ENCODE results near the gene SLC16A10.
"Not testable (repeated sequence)": the region's sequence is repeated elsewhere in the genome, so short reads cannot be mapped to it uniquely, and the experiment has no call there.

Gene SLC16A10

DNA sequence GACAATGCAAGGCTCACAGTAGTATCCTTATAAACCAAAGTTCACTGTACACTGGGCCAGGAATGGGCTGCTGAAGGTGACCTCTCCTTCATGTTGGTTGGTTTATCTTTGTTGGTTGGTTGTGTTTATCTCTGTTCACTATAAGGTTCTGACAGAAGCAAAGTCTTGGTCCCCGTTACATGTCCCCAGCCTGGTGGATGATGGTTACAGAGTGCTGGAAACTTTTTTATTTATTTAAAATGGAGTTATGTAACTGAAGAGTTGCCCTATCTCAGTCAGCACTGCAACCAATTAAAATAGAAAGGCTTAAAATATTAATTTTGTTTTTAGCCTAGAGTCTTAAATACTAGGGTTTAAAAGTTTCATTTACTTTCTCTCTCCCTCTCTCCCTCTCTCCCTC is 100.6 kb downstream of the SLC16A10 start:
- Histone ChIP-seq H3K36me3 (ENCODE audit: insufficient read depth, low read length) (no peaks in the 10 kb centered on the region), H3F3A (ENCODE audit: insufficient read depth, low read length) (no peaks in the 10 kb centered on the region), H3K9me2 (ENCODE audit: low read depth, low read length) (no peaks in the 10 kb centered on the region), H3K9me3 (ENCODE audit: low read length) (no peaks in the 10 kb centered on the region), H3K27ac (ENCODE audit: low read depth, low read length, poor library complexity, severe bottlenecking) (no peak overlapping the region), H3K4me1 (ENCODE audit: insufficient read depth, low read length, severe bottlenecking) (no peaks in the 10 kb centered on the region), H3K79me2 (ENCODE audit: insufficient read depth, low read length) (no peaks in the 10 kb centered on the region), H3K27me3 (ENCODE audit: insufficient read depth, low read length) (no peaks in the 10 kb centered on the region), H3K4me2 (ENCODE audit: low read length) (no peak overlapping the region), H2AFZ (ENCODE audit: low read length) (no peak overlapping the region), H4K20me1 (ENCODE audit: insufficient read depth, low read length) (no peaks in the 10 kb centered on the region), H3K4me3 (ENCODE audit: low read depth, low read length, poor library complexity, severe bottlenecking) (no peak overlapping the region), H3K9ac (ENCODE audit: low read length) (no peak overlapping the region)
- TF ChIP-seq CTCF (IDR thresholded peaks at IDR 0.05; ENCODE audit: low read length): no peak
- no peak for TF ChIP-seq EZH2 (IDR thresholded peaks at IDR 0.05; ENCODE audit: borderline replicate concordance, low read length)

DNA sequence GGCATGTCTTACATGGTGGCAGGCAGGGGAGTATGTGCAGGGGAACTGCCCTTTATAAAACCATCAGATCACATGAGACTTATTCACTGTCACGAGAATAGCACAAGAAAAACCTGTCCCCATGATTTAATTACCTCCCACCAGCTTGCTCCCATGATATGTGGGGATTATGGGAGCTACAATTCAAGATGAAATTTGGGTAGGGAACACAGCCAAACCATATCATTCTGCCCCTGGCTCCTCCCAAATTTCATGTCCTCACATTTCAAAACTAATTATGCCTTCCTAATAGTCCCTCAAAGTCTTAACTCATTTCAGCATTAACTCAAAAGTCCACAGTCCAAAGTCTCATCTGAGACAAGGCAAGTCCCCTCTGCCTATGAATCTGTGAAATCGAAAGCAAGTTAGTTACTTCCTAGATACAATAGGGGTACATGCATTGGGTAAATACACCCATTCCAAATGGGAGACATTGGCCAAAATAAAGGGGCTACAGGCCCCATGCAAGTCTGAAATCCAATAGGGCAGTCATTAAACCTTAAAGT is 102.4 kb downstream of the SLC16A10 start:
- H3K4me3 ChIP-seq (ENCODE audit: low read depth, low read length, poor library complexity, severe bottlenecking); H3K36me3 ChIP-seq (ENCODE audit: insufficient read depth, low read length); H3K79me2 ChIP-seq (ENCODE audit: insufficient read depth, low read length); H3K4me1 ChIP-seq (ENCODE audit: insufficient read depth, low read length, severe bottlenecking); H3F3A ChIP-seq (ENCODE audit: insufficient read depth, low read length); H3K9me3 ChIP-seq (ENCODE audit: low read length); H3K9ac ChIP-seq (ENCODE audit: low read length); H2AFZ ChIP-seq (ENCODE audit: low read length); H4K20me1 ChIP-seq (ENCODE audit: insufficient read depth, low read length); H3K27me3 ChIP-seq (ENCODE audit: insufficient read depth, low read length); H3K9me2 ChIP-seq (ENCODE audit: low read depth, low read length); H3K4me2 ChIP-seq (ENCODE audit: low read length); H3K27ac ChIP-seq (ENCODE audit: low read depth, low read length, poor library complexity, severe bottlenecking): not testable (repeated sequence)

DNA sequence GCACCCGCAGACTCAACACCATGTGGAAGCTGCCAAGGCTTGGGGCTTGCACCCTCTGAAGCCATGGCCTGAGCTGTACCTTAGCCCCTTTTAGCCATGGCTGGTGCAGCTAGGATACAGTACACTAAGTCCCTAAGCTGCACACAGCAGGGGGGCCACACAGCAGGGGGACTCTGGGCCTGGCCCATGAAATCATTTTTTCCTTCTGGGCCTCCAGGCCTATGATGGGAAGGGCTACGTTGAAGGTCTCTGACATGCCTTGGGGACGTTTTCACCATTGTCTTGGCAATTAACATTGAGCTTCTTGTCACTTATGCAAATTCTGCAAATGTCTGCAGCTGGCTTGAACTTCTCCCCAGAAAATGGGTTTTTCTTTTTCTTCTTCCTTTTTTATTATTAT is 103.3 kb downstream of the SLC16A10 start:
- Histone ChIP-seq H3K9me2 (ENCODE audit: low read depth, low read length) (no peaks in the 10 kb centered on the region), H3K9ac (ENCODE audit: low read length) (no peak overlapping the region), H3K4me1 (ENCODE audit: insufficient read depth, low read length, severe bottlenecking) (no peaks in the 10 kb centered on the region), H3K4me2 (ENCODE audit: low read length) (no peak overlapping the region), H3K27me3 (ENCODE audit: insufficient read depth, low read length) (no peaks in the 10 kb centered on the region), H3F3A (ENCODE audit: insufficient read depth, low read length) (no peaks in the 10 kb centered on the region), H3K27ac (ENCODE audit: low read depth, low read length, poor library complexity, severe bottlenecking) (no peak overlapping the region), H2AFZ (ENCODE audit: low read length) (no peak overlapping the region), H3K4me3 (ENCODE audit: low read depth, low read length, poor library complexity, severe bottlenecking) (no peak overlapping the region), H3K9me3 (ENCODE audit: low read length) (no peaks in the 10 kb centered on the region), H3K79me2 (ENCODE audit: insufficient read depth, low read length) (no peaks in the 10 kb centered on the region), H3K36me3 (ENCODE audit: insufficient read depth, low read length) (no peaks in the 10 kb centered on the region), H4K20me1 (ENCODE audit: insufficient read depth, low read length) (no peaks in the 10 kb centered on the region)
- TF ChIP-seq CTCF (IDR thresholded peaks at IDR 0.05; ENCODE audit: low read length) (no peak), EZH2 (IDR thresholded peaks at IDR 0.05; ENCODE audit: borderline replicate concordance, low read length) (no peak)

DNA sequence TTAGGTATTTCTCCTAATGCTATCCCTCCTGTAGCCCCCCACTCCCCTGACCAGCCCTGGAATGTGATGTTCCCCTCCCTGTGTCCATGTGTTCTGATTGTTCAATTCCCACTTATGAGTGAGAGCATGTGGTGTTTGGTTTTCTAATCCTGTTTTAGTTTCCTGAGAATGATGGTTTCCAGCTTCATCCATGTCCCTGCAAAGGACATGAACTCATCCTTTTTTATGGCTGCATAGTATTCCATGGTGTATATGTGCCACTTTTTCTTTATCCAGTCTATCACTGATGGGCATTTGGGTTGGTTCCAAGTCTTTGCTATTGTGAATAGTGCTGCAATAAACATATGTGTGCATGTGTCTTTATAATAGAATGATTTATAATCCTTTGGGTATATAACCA is 103.8 kb downstream of the SLC16A10 start:
- not testable (repeated sequence) for H3K27ac ChIP-seq (ENCODE audit: low read depth, low read length, poor library complexity, severe bottlenecking); H3K4me3 ChIP-seq (ENCODE audit: low read depth, low read length, poor library complexity, severe bottlenecking); H4K20me1 ChIP-seq (ENCODE audit: insufficient read depth, low read length); H3K9ac ChIP-seq (ENCODE audit: low read length); H3F3A ChIP-seq (ENCODE audit: insufficient read depth, low read length); H3K4me1 ChIP-seq (ENCODE audit: insufficient read depth, low read length, severe bottlenecking); H3K9me3 ChIP-seq (ENCODE audit: low read length); H2AFZ ChIP-seq (ENCODE audit: low read length); H3K79me2 ChIP-seq (ENCODE audit: insufficient read depth, low read length); H3K9me2 ChIP-seq (ENCODE audit: low read depth, low read length); H3K27me3 ChIP-seq (ENCODE audit: insufficient read depth, low read length); H3K36me3 ChIP-seq (ENCODE audit: insufficient read depth, low read length); H3K4me2 ChIP-seq (ENCODE audit: low read length)
